Esophagus muscularis mucosa (tissue), 4 donors: ENCODE results near the gene EFCAB11. TPM values are rescaled to one million over a fixed set of nuclear protein-coding genes. Genes with fewer than 3 reads are reported as not detected.

Experiments used
- DNase-seq: peaks from one replicate; pipeline ENCODE4 v3.0.0-alpha.2; 2017; ENCODE audit errors: extremely low spot score
- H3K27ac ChIP-seq, 4 donors: fragments of 200-600 bp; sonication (generic); replicated peaks in 1 of 4; 1 replicate in 3 of 4; 2 replicates in 1 of 4; pipeline ENCODE4 v1.5.1; 2016 to 2019; ENCODE audit warnings: mild to moderate bottlenecking in 1 of 4
- H3K27me3 ChIP-seq, 4 donors: fragments of 200-600 bp; sonication (generic); one replicate each; pipeline versions ENCODE4 v1.5.1 to v1.6.0; 2016 to 2019
- H3K36me3 ChIP-seq, 4 donors: fragments of 200-600 bp; sonication (generic); one replicate each; pipeline ENCODE4 v1.5.1; 2016 to 2019
- H3K4me1 ChIP-seq, 4 donors: fragments of 200-600 bp; sonication (generic); one replicate each; pipeline ENCODE4 v1.5.1; 2016 to 2019
- H3K4me3 ChIP-seq, 4 donors: fragments of 200-600 bp; sonication (generic); 1 replicate in 2 of 4; 2 replicates in 2 of 4; pipeline ENCODE4 v1.5.1; 2016 to 2019; ENCODE audit warnings: mild to moderate bottlenecking in 4 of 4, moderate library complexity in 1 of 4
- H3K9me3 ChIP-seq, 4 donors: fragments of 200-600 bp; sonication (generic); 1 replicate in 3 of 4; 2 replicates in 1 of 4; pipeline ENCODE4 v1.5.1; 2016 to 2019
- EP300 ChIP-seq: sonication (generic); formaldehyde crosslinking; IDR thresholded peaks from one replicate; pipeline ENCODE4 v1.6.1; 2017; ENCODE audit warnings: antibody characterized with exemption
- POLR2A ChIP-seq: fragments of 450-650 bp; IDR thresholded peaks from one replicate; pipeline ENCODE4 v1.6.1; 2017; ENCODE audit warnings: antibody characterized with exemption, moderate library complexity, mild to moderate bottlenecking, low read depth
- POLR2AphosphoS5 ChIP-seq, 2 donors: sonication (generic); formaldehyde crosslinking; IDR thresholded peaks; one replicate each; pipeline ENCODE4 v1.6.1; 2017; ENCODE audit warnings: antibody characterized with exemption in 2 of 2
- whole genome bisulfite sequencing: methylation state at CpG from one replicate; pipeline ENCODE4 v1.1.5; 2018; 5-methylcytosine and 5-hydroxymethylcytosine counted together
- intact Hi-C: fragments of 100-400 bp; cut with DNase I; formaldehyde crosslinking; loops from one replicate; pipeline ENCODE4 v1.15.1; 2023
- total RNA-seq, 4 donors: library from RNA; depleted of rRNA; stranded (reverse); fragments of >200 nt; gene quantifications; one replicate each; pipeline versions ENCODE4 v1.1.0 to v1.2.1, GENCODE V29; 2016
- TF ChIP-seq, protein P1 (sequence below), 3 experiments: fragments of 200-600 bp in 2 of 3; fragments of 450-650 bp in 1 of 3; sonication (generic) in 2 of 3; IDR thresholded peaks; one replicate each; pipeline ENCODE4 v1.5.1; 2017 to 2019; ENCODE audit warnings: antibody characterized with exemption in 3 of 3, mild to moderate bottlenecking in 2 of 3, moderate library complexity in 1 of 3

Gene EFCAB11
- total RNA-seq, 4 donors from 2014 or later, result 3.1 to 15.0 (median 6.1) TPM

DNA sequence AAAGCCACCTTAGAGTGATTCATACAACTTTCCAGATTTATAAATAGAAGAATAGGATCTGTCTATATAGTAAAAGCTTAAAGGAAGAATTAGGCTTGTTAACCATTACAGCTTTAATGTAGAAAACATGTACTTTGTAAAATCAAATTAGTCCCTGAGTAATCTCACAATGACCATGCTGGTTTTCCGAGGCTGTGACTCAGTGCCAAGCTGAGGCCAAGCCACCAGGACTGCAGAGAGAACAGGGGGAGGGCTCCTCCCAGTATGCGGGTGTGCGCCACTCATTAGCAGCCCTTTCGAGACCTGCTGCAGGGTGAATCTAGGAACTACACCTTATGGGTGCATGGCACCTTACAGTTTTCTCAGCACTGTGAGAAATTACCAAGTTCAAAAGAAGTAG lies 167.0 kb downstream of the EFCAB11 start:
- Histone ChIP-seq H3K27ac (no peak overlapping the region), H3K4me3 (no peak overlapping the region), H3K4me1 (no peaks in the 10 kb centered on the region), H3K36me3 (no peaks in the 10 kb centered on the region), H3K27me3 (no peaks in the 10 kb centered on the region), H3K9me3 (no peaks in the 10 kb centered on the region)
- intact Hi-C loops, result no loop called here
- DNase-seq, result no peak
- 78% methylated on average over 4 of the region's 4 CpGs for WGBS
- TF ChIP-seq, protein P1, sequence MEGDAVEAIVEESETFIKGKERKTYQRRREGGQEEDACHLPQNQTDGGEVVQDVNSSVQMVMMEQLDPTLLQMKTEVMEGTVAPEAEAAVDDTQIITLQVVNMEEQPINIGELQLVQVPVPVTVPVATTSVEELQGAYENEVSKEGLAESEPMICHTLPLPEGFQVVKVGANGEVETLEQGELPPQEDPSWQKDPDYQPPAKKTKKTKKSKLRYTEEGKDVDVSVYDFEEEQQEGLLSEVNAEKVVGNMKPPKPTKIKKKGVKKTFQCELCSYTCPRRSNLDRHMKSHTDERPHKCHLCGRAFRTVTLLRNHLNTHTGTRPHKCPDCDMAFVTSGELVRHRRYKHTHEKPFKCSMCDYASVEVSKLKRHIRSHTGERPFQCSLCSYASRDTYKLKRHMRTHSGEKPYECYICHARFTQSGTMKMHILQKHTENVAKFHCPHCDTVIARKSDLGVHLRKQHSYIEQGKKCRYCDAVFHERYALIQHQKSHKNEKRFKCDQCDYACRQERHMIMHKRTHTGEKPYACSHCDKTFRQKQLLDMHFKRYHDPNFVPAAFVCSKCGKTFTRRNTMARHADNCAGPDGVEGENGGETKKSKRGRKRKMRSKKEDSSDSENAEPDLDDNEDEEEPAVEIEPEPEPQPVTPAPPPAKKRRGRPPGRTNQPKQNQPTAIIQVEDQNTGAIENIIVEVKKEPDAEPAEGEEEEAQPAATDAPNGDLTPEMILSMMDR (IDR thresholded peaks at IDR 0.05), result no peak
- TF ChIP-seq EP300 (no peak), POLR2A (no peak), POLR2AphosphoS5 (IDR thresholded peaks at IDR 0.05) (no peak)

DNA sequence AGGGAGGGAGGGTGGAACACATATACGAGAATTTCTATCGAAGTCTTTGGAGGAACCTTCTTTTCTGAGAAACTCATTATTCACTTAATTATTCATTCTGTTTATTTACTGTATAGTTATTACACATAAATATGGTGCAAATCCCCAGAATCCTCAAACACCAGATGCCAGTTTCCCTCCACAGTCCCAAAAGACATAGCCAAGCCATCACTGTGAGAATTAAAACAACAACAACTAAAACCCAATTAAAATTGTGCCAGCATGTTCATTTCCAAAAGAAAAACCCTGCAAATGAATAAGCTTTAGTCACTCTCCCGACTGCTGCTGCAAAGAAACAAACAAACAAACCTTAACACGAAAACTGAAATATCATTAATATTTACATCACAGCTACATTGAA lies 173.5 kb downstream of the EFCAB11 start:
- H3K4me3 ChIP-seq, result no peak overlapping the region
- no peak for TF ChIP-seq EP300
- TF ChIP-seq, protein P1 (IDR thresholded peaks at IDR 0.05), result no peak
- no peak for TF ChIP-seq POLR2AphosphoS5 (IDR thresholded peaks at IDR 0.05)
- no peak for TF ChIP-seq POLR2A
- H3K9me3 ChIP-seq, result no peaks in the 10 kb centered on the region
- H3K27ac ChIP-seq, result no peak overlapping the region
- no peaks in the 10 kb centered on the region for H3K36me3 ChIP-seq
- intact Hi-C loops, result no loop called here
- 88% methylated on average over 4 of the region's 4 CpGs for WGBS
- H3K4me1 ChIP-seq, result no peaks in the 10 kb centered on the region
- H3K27me3 ChIP-seq, result no peaks in the 10 kb centered on the region
- no peak for DNase-seq

DNA sequence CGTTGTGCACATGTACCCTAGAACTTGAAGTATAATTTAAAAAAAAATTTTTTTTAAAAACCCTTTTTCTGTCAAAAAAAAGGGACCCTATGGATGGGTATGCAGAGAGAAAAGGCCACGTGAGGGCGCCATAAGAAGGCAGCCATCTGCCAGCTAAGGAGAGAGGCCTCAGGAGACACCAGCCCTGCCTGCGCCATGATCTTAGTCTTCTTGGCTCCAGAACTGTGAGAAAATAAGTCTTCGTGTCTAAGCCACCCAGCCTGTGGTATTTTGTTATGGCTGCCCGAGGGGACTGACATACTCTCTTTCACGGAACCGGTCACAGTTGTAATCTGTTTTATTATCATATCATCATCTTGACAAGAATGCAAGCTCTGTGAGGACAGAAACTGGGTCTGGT lies 174.8 kb downstream of the EFCAB11 start:
- H3K27me3 ChIP-seq, result no peaks in the 10 kb centered on the region
- no peaks in the 10 kb centered on the region for H3K4me1 ChIP-seq
- intact Hi-C loops, result no loop called here
- no peak overlapping the region for H3K27ac ChIP-seq
- TF ChIP-seq, protein P1 (IDR thresholded peaks at IDR 0.05), result no peak
- TF ChIP-seq POLR2A (no peak), EP300 (no peak), POLR2AphosphoS5 (IDR thresholded peaks at IDR 0.05) (no peak)
- no peaks in the 10 kb centered on the region for H3K36me3 ChIP-seq
- H3K9me3 ChIP-seq, result no peaks in the 10 kb centered on the region
- 89% methylated on average over 8 of the region's 8 CpGs for WGBS
- no peak for DNase-seq
- H3K4me3 ChIP-seq, result no peak overlapping the region

DNA sequence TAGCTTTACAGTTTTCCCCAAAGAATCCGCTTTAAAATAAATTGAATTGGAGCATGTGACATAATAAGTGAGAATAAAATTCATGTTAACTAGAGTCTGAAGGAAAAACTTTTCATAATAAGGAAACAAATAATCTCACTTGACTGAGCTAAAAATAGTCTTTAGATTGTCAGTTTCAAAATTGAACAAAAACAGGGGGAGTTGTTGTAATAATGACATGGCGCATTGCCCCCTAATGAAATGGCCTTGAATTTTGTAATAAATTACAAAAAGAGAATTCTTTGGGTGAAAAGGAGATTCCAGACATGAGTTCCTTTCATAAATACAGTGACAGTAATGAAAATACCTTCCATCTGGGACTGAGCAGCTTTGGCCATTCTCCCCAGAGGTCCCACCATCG lies 178.6 kb downstream of the EFCAB11 start:
- Histone ChIP-seq H3K27ac (no peak overlapping the region), H3K27me3 (no peaks in the 10 kb centered on the region), H3K36me3 (no peaks in the 10 kb centered on the region), H3K9me3 (no peaks in the 10 kb centered on the region), H3K4me3 (no peak overlapping the region), H3K4me1 (peaks cover 0 to 16% (median 10%) of the 10 kb centered on the region in 4 donors)
- 83% methylated on average over 3 of the region's 3 CpGs for WGBS
- no peak for DNase-seq
- intact Hi-C loops, result no loop called here
- TF ChIP-seq EP300, result no peak
- no peak for TF ChIP-seq POLR2A
- no peak for TF ChIP-seq POLR2AphosphoS5 (IDR thresholded peaks at IDR 0.05)
- TF ChIP-seq, protein P1 (IDR thresholded peaks at IDR 0.05), result no peak

DNA sequence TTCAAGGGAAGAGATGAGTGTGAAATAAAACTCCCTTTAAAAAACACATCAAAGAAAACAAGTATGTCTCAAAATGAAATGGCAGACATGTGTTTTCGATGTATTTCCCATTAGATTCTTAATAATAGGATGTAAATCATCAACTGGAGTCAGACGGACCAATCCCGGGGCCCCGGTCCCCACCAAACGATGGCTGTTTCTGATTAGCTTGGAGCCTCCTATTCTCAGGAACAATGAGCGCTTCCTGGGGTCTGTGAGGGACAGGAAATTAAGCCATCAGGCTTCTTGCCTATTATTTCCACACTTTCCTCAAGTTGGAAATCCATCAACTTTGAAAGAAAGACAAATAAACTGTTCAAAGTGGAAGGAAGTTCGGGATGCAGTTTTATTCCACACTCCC lies 179.4 kb downstream of the EFCAB11 start:
- intact Hi-C loops, result no loop called here
- Histone ChIP-seq H3K36me3 (no peaks in the 10 kb centered on the region), H3K9me3 (no peaks in the 10 kb centered on the region), H3K4me1 (peaks cover 0 to 19% (median 12%) of the 10 kb centered on the region in 4 donors), H3K4me3 (no peak overlapping the region), H3K27me3 (no peaks in the 10 kb centered on the region), H3K27ac (no peak overlapping the region)
- DNase-seq, result no peak
- WGBS, result 77% methylated on average over 7 of the region's 7 CpGs
- TF ChIP-seq POLR2A (no peak), EP300 (no peak), POLR2AphosphoS5 (IDR thresholded peaks at IDR 0.05) (no peak)
- TF ChIP-seq, protein P1 (IDR thresholded peaks at IDR 0.05), result no peak
